ENCODE results near the gene PHF23.

- TF ChIP-seq, protein P1, sequence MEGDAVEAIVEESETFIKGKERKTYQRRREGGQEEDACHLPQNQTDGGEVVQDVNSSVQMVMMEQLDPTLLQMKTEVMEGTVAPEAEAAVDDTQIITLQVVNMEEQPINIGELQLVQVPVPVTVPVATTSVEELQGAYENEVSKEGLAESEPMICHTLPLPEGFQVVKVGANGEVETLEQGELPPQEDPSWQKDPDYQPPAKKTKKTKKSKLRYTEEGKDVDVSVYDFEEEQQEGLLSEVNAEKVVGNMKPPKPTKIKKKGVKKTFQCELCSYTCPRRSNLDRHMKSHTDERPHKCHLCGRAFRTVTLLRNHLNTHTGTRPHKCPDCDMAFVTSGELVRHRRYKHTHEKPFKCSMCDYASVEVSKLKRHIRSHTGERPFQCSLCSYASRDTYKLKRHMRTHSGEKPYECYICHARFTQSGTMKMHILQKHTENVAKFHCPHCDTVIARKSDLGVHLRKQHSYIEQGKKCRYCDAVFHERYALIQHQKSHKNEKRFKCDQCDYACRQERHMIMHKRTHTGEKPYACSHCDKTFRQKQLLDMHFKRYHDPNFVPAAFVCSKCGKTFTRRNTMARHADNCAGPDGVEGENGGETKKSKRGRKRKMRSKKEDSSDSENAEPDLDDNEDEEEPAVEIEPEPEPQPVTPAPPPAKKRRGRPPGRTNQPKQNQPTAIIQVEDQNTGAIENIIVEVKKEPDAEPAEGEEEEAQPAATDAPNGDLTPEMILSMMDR (IDR thresholded peaks at IDR 0.05 in 8 of 11, conservative IDR thresholded peaks at IDR 0.05 in 3 of 11), result no peak
- TF ChIP-seq POLR2A (IDR thresholded peaks at IDR 0.05), result no peak
Measured at GRCh38 chr17:7222093-7222971, 16.9 kb downstream of the PHF23 start.
